HepG2 (cell line): ENCODE results near the gene PTPN5. TPM values are rescaled to one million over a fixed set of nuclear protein-coding genes. Genes with fewer than 3 reads are reported as not detected.
A peak's percentile ranks its signal among the peaks of the same experiment; 100 is the strongest.

Experiments used
- IKZF4 ChIP-seq: sonication (generic); formaldehyde crosslinking; IDR thresholded peaks from 2 replicates; pipeline ENCODE4 v1.5.1; 2020; ENCODE audit warnings: borderline replicate concordance, mild to moderate bottlenecking, low read depth, missing genetic modification reagents; ENCODE audit errors: not compliant biosample characterization
- NFIB ChIP-seq: sonication (generic); formaldehyde crosslinking; IDR thresholded peaks from 2 replicates; pipeline ENCODE4 v1.9.0; 2021; ENCODE audit warnings: missing genetic modification reagents, mild to moderate bottlenecking, borderline replicate concordance
- NR2F6 ChIP-seq, 2 experiments: IDR thresholded peaks; 2 replicates each; pipeline ENCODE4 v1.6.1; 2016; ENCODE audit warnings: antibody characterized with exemption in 1 of 2, mild to moderate bottlenecking in 1 of 2
- SMAD9 ChIP-seq: sonication (generic); formaldehyde crosslinking; IDR thresholded peaks from 2 replicates; pipeline ENCODE4 v1.5.1; 2020; ENCODE audit warnings: mild to moderate bottlenecking, missing genetic modification reagents
- SMC3 ChIP-seq: IDR thresholded peaks from 2 replicates; pipeline ENCODE4 v1.6.1; 2011; ENCODE audit warnings: low read length, improper control_type of control experiment
- STAT5B ChIP-seq: sonication (generic); formaldehyde crosslinking; IDR thresholded peaks from 2 replicates; pipeline ENCODE4 v1.4.0; 2020; ENCODE audit warnings: missing genetic modification reagents
- THYN1 ChIP-seq: sonication (generic); formaldehyde crosslinking; IDR thresholded peaks from 2 replicates; pipeline ENCODE4 v1.8.1; 2023; ENCODE audit warnings: low read depth, mild to moderate bottlenecking, moderate library complexity, missing genetic modification reagents, borderline replicate concordance
- U2AF2 ChIP-seq: fragments of 200-400 bp; formaldehyde crosslinking; IDR thresholded peaks from 2 replicates; pipeline ENCODE4 v1.6.1; 2017; ENCODE audit warnings: low read depth, mild to moderate bottlenecking, low read length
- ZC3H4 ChIP-seq: sonication (generic); formaldehyde crosslinking; IDR thresholded peaks from 2 replicates; pipeline ENCODE4 v1.4.0; 2020; ENCODE audit warnings: missing genetic modification reagents, borderline replicate concordance
- ZNF879 ChIP-seq: sonication (generic); formaldehyde crosslinking; IDR thresholded peaks from 2 replicates; pipeline ENCODE4 v1.8.1; 2023; ENCODE audit warnings: missing genetic modification reagents
- polyA plus RNA-seq, 8 experiments: library from polyadenylated mRNA; depleted of rRNA in 3 of 8; stranded (reverse) in 7 of 8; unstranded in 1 of 8; fragments of >200 nt; fragmentation: Illumina TruSeq in 4 of 8; extraction: Trizol in 4 of 8; gene quantifications; 2 replicates each; pipeline versions ENCODE4 v1.2.1 to v1.2.3, GENCODE V29; 2011 to 2016; ENCODE audit warnings: low read depth in 4 of 8, missing spikeins in 1 of 8, mixed read lengths in 1 of 8; ENCODE audit not compliant: insufficient read depth in 1 of 8
- total RNA-seq, 5 experiments: library from RNA; depleted of rRNA; stranded (reverse); fragments of >200 nt; fragmentation: Illumina TruSeq; extraction: Trizol; gene quantifications; 2 replicates each; pipeline ENCODE4 v1.2.3, GENCODE V29; 2016; ENCODE audit warnings: low read depth in 1 of 5
- TF ChIP-seq, protein P1 (sequence below): sonication (generic); formaldehyde crosslinking; IDR thresholded peaks from 2 replicates; pipeline ENCODE4 v1.4.0; 2020; ENCODE audit warnings: missing genetic modification reagents
- TF ChIP-seq, protein P2 (sequence below): sonication (generic); formaldehyde crosslinking; IDR thresholded peaks from 2 replicates; pipeline ENCODE4 v1.5.1; 2020; ENCODE audit warnings: missing genetic modification reagents, mild to moderate bottlenecking, borderline replicate concordance
- TF ChIP-seq, protein P3 (sequence below): IDR thresholded peaks from 2 replicates; pipeline ENCODE4 v1.6.1; 2016; ENCODE audit warnings: control low read depth
- TF ChIP-seq, protein P4 (sequence below): sonication (generic); formaldehyde crosslinking; IDR thresholded peaks from 2 replicates; pipeline ENCODE4 v1.4.0; 2020; ENCODE audit warnings: missing genetic modification reagents
- TF ChIP-seq, protein P5 (sequence below): sonication (generic); formaldehyde crosslinking; IDR thresholded peaks from 2 replicates; pipeline ENCODE4 v1.4.0; 2020; ENCODE audit warnings: missing genetic modification reagents
- TF ChIP-seq, protein P6 (sequence below): sonication (generic); formaldehyde crosslinking; IDR thresholded peaks from 2 replicates; pipeline ENCODE4 v1.4.0; 2020; ENCODE audit warnings: missing genetic modification reagents
- TF ChIP-seq, protein P7 (sequence below): sonication (generic); formaldehyde crosslinking; IDR thresholded peaks from 2 replicates; pipeline ENCODE4 v1.9.0; 2021; ENCODE audit warnings: missing genetic modification reagents, mild to moderate bottlenecking, borderline replicate concordance

The PTPN5 gene
- total and polyA plus RNA-seq, 2 of the 13 experiments (the other 11 are each of a cell fraction or from before 2014, with no cell fraction given), result not detected

DNA sequence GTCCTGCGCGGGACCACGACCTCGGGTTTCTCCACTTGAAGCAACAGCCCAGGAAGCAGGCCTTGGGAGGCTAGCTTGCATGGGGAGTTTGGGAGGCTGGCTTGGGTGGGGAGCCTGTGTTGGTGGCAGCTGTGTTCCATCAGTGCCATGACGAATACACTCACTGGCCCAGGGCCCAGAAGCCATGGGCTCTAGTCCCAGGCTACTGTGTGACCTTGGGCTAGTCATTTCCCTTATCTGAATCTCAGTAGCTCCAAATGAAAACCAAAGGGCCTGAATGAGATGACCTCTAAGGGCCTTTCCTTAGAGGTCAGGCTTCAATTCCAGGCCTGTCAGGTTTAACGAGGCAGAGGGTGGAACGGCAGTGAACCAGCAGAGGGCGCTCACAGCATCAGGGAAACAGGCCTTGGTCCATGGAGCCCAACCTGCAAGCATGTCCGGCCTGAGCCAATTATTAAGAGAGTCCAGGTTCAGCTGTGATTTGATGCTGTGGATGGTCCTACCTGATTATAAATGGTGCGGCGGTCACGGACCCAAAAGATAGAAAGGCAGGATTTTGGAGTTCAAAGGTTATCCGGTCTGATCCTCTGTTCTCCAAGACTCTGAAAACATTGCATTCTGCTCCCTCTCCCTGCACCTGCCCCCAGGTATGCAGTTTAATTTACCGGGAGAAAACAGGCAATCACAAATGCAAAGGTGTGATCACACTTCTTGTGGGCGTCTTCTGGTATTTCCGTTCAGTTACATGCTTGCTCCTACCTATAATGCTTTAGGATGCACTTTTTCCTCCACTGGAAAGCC, 15.9 kb downstream of the PTPN5 start (continued):
- TF ChIP-seq, protein P1, sequence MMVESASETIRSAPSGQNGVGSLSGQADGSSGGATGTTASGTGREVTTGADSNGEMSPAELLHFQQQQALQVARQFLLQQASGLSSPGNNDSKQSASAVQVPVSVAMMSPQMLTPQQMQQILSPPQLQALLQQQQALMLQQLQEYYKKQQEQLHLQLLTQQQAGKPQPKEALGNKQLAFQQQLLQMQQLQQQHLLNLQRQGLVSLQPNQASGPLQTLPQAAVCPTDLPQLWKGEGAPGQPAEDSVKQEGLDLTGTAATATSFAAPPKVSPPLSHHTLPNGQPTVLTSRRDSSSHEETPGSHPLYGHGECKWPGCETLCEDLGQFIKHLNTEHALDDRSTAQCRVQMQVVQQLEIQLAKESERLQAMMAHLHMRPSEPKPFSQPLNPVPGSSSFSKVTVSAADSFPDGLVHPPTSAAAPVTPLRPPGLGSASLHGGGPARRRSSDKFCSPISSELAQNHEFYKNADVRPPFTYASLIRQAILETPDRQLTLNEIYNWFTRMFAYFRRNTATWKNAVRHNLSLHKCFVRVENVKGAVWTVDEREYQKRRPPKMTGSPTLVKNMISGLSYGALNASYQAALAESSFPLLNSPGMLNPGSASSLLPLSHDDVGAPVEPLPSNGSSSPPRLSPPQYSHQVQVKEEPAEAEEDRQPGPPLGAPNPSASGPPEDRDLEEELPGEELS, result no peak
- TF ChIP-seq, protein P2, sequence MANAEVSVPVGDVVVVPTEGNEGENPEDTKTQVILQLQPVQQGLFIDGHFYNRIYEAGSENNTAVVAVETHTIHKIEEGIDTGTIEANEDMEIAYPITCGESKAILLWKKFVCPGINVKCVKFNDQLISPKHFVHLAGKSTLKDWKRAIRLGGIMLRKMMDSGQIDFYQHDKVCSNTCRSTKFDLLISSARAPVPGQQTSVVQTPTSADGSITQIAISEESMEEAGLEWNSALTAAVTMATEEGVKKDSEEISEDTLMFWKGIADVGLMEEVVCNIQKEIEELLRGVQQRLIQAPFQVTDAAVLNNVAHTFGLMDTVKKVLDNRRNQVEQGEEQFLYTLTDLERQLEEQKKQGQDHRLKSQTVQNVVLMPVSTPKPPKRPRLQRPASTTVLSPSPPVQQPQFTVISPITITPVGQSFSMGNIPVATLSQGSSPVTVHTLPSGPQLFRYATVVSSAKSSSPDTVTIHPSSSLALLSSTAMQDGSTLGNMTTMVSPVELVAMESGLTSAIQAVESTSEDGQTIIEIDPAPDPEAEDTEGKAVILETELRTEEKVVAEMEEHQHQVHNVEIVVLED (CRISPR knock-in tag), result no peak
- peak; percentile 52 for TF ChIP-seq SMC3
- no peak for TF ChIP-seq ZC3H4
- TF ChIP-seq, protein P3, sequence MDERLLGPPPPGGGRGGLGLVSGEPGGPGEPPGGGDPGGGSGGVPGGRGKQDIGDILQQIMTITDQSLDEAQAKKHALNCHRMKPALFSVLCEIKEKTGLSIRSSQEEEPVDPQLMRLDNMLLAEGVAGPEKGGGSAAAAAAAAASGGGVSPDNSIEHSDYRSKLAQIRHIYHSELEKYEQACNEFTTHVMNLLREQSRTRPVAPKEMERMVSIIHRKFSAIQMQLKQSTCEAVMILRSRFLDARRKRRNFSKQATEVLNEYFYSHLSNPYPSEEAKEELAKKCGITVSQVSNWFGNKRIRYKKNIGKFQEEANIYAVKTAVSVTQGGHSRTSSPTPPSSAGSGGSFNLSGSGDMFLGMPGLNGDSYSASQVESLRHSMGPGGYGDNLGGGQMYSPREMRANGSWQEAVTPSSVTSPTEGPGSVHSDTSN (CRISPR knock-in tag), result no peak
- TF ChIP-seq THYN1, result no peak
- TF ChIP-seq, protein P4, sequence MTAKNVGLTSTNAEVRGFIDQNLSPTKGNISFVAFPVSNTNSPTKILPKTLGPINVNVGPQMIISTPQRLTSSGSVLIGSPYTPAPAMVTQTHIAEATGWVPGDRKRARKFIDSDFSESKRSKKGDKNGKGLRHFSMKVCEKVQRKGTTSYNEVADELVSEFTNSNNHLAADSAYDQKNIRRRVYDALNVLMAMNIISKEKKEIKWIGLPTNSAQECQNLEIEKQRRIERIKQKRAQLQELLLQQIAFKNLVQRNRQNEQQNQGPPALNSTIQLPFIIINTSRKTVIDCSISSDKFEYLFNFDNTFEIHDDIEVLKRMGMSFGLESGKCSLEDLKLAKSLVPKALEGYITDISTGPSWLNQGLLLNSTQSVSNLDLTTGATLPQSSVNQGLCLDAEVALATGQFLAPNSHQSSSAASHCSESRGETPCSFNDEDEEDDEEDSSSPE (CRISPR knock-in tag), result no peak
- TF ChIP-seq, protein P5, sequence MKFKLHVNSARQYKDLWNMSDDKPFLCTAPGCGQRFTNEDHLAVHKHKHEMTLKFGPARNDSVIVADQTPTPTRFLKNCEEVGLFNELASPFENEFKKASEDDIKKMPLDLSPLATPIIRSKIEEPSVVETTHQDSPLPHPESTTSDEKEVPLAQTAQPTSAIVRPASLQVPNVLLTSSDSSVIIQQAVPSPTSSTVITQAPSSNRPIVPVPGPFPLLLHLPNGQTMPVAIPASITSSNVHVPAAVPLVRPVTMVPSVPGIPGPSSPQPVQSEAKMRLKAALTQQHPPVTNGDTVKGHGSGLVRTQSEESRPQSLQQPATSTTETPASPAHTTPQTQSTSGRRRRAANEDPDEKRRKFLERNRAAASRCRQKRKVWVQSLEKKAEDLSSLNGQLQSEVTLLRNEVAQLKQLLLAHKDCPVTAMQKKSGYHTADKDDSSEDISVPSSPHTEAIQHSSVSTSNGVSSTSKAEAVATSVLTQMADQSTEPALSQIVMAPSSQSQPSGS (CRISPR knock-in tag), result 0 out of 2 replicates have a peak, but pooled peaks have one; percentile 38
- no peak for TF ChIP-seq ZNF879 (CRISPR knock-in tag)
- TF ChIP-seq IKZF4 (CRISPR knock-in tag), result no peak
- no peak for TF ChIP-seq U2AF2
- TF ChIP-seq STAT5B (CRISPR knock-in tag), result no peak
- TF ChIP-seq NFIB (CRISPR knock-in tag), result no peak
- TF ChIP-seq, protein P6, sequence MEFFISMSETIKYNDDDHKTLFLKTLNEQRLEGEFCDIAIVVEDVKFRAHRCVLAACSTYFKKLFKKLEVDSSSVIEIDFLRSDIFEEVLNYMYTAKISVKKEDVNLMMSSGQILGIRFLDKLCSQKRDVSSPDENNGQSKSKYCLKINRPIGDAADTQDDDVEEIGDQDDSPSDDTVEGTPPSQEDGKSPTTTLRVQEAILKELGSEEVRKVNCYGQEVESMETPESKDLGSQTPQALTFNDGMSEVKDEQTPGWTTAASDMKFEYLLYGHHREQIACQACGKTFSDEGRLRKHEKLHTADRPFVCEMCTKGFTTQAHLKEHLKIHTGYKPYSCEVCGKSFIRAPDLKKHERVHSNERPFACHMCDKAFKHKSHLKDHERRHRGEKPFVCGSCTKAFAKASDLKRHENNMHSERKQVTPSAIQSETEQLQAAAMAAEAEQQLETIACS (CRISPR knock-in tag), result no peak
- 0 out of 2 replicates have a peak, but pooled peaks have one; percentile 10 for TF ChIP-seq NR2F6 (IDR thresholded peaks at IDR 0.05)
- no peak for TF ChIP-seq NR2F6 (CRISPR knock-in tag; IDR thresholded peaks at IDR 0.05)
- TF ChIP-seq SMAD9 (CRISPR knock-in tag), result no peak
- TF ChIP-seq, protein P7, sequence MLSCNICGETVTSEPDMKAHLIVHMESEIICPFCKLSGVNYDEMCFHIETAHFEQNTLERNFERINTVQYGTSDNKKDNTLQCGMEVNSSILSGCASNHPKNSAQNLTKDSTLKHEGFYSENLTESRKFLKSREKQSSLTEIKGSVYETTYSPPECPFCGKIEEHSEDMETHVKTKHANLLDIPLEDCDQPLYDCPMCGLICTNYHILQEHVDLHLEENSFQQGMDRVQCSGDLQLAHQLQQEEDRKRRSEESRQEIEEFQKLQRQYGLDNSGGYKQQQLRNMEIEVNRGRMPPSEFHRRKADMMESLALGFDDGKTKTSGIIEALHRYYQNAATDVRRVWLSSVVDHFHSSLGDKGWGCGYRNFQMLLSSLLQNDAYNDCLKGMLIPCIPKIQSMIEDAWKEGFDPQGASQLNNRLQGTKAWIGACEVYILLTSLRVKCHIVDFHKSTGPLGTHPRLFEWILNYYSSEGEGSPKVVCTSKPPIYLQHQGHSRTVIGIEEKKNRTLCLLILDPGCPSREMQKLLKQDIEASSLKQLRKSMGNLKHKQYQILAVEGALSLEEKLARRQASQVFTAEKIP (CRISPR knock-in tag), result no peak
